Measurements from ENCODE around the gene CDH4.

Gene CDH4

DNA sequence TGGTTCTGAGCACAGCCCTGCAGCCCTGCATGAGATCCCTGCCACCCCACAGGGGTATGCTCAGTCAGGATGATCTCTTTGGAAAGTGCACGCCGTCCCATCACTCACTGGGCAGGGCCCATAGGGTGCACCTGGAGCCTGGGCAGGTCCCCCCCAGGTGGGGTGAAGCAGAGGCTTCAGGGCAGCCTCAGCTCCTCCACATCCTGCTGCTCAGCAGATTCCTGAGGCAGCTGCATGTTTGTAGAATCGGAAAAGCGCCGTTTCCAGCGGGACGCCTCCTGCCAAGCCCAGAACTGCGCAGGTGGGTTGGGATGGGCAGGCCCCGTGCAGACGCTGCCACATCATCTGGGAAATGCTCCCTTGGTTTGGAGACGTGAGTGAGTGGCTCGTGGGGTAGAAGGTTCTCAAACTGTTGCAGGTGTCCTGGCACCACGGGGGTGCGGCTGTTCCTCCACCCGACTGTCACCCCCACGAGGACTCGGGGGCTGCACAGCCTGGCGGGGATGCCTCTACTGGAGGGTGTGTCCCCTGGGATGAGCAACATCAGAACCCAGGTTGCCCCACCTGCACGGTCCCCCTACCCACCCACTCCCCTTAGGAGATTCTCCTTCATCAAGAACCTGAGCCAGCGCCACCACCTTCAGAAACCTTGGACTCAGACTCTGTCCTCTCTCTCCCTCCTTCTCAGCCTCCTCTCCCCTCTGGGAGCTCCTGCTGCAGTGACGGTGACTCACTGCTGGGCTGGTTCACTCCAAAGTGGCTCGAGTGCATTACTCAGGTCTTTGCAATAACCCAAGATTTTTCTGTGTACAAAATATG is 479.5 kb downstream of the CDH4 start:
- no peak for DNase-seq

DNA sequence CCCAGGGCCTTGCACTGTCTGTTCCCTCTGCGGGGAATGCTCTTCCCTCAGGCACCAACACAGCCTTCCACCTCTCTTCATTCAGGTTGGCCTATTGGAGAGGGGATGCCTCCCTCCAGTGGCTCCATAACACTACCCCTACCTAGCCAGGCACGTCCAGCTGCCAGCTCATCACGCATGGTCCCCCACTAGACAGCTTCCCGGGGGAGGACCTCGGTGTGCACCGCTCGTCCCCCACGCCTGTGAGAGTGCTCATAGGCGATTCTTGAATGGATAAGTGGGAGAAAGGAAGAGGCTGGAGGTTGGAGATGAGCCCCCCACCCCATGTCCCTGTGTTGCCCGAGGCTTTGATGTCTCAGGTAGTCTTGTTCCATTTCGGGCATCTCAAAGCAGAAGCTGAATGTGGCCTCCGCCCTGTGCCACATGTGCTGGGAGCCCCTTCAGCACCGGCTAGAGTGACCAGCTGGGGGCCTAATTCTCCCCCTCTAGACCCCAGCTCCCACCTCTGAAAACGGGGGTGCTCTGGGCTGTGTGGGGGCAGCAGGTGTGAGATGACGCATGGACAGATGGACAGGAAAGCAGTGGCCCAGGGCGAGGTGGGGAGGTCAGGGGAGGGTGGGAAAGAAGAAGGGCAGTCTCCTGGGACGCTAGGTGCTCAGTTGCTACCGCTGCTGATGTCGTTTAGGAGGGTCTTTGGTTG is 480.6 kb downstream of the CDH4 start:
- no peak for DNase-seq

DNA sequence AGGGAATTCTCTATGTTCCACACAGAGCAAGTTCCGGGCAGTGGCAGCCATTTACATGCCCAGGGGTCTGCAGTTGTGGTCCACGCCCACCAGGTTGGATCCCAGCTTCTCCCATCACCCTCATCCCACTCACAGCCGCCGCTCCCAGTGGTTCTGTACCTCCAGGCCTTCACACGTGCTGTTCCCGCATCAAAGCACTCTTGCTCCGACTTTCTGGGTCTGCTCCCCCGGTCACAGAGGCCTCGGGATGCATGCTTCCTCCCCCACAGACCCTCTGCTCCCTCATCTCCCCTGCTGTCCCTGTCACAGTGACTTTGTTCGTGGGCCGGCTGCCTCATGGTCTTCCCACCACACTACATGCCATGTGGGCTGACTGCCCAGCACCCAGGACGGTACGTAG is 481.2 kb downstream of the CDH4 start:
- no peak for DNase-seq

DNA sequence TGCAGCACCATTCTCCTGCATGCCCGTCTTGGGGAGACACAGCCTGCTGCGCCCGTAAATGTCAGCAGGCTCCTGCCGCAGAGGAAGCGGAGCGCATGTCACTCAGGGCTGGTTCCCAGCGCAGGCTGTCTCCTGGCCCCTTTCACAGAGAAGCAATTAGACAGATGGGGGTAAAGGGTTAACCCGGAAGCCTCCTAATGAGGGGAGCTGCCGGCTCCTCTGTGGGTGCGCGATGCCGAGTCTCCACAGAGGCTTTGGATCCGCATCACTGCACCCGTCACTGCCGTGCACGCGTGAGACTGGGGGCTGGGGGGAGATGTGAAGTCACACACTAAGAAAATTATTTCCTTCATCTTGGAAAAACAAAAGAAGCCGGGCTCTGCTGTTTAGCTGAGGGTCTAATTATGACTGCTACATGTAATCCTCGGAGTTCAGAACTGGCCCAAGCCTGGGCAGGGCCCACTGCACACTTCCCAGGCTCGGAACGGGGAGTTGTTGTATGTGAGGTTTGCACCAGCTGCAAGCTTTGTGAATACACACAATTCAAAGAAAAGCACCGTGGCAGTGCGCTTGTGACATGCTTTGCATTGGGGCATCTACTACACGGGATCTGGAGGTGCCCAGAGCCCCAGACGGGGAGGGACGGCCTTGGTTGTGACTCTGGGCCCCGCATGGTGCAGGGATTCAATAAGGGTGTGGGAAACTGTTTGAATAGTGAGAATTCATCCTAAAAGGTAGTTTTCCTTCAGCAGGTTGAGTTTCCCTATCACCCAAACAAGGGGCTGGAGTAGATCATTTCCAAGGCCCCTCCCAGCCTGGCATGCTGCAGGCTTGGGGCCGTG is 482.1 kb downstream of the CDH4 start:
- DNase-seq, result no peak

DNA sequence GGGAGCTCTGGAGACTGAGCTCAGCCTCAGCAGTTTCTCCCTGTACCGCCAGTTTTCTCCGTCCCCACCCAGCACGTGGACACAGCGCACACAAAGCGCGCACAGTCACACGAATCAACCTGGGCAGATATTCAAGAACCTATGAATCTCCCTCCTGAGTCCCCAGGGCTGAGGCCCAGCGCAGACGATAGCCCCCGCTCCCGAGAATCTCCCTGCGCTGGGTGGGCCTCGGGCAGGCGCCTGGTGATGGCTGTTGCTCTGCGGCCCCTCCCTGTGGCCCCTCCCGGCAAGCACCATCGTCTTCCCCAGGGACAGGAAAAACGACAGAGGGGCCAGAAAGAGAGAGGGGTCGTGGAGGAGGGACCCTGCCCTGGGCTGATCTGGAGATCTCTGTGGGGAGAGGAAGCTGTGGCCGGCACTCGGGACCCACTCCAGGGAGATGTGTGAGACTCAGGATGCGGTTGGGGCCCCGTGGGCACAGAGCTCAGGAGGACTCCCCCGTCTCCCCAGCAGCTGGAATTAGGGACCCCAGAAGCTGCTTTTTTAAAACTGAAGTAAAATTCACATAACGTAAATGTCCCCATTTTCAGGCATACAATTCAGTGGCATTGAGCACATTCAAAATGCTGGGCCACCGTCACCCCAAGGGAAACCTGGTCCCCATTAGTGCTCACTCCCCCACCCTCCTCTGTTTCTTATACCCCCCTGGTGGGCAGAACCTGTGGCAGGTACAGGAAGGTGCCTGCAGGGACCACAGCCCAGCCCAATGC is 482.9 kb downstream of the CDH4 start:
- no peak for DNase-seq

DNA sequence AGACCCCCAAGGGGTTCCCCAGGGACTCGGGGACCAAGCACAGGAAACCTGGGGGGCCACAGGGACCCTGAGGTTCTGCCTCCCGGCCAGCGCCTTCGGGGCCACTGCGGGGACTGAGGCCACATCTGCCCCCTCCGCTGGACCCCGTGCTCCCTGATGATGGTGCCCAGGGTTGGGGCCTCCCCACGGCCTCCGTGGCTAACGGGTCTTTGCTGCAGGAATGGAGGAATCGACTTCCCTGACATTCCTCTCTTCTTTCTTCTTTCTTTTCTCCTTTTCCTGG is 483.4 kb downstream of the CDH4 start:
- no peak for DNase-seq

DNA sequence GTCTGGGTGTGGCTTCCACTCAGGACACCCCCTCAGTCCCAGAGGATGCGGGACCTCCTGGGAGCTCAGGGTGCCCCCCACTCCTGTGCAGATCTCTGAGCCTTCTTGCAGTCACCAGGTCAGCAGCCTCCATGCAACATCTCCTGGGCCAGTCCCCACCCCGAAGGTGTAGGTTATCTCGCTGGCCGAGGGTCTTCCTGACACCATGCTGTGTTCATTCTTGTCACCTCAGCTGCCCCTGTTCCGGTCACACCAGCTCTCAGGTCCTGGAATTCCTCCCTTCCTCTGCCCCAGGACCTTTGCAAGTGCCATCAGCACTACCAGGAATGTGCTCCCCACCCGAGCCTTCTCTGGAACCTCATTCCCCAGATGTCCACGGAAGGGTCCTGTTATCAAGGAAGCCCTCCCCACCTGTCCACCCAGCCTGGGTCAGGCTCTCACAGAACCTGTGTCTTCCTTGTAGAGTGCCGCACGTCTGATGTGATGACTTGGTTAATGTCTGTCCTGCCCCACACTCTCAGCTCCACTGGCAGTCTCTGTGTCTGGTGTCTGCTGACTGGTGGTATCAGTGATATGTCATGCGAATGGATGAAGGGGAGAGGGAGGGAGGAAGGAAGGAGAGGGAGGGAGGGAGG is 484.1 kb downstream of the CDH4 start:
- DNase-seq, result no peak

DNA sequence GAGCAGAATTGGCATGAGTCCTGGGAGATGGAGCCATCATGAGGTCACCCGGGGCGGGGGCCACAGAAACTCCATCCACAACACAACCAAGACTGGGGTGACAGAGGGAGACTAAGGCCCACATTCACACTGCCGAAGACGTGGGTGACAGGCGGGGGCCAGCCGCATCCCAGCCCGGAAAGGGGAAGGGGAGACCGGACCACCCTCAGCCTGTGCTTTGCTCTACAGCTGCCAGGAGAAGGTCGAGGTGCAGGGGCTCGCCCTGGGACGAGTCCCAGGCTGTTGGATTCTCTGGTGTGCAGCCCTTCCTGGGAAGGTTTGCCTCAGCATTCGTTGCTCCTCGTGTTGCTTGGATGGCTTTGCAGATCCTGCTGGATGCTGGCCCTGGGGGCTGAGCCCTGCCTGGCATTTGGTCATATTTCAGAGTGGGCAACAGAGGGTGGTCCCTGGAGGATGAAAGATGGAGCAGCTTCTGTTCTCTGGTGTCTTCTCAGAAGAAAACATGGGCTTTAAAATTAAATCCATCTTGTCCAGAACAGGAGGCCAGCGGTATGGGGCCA is 484.8 kb downstream of the CDH4 start:
- no peak for DNase-seq

DNA sequence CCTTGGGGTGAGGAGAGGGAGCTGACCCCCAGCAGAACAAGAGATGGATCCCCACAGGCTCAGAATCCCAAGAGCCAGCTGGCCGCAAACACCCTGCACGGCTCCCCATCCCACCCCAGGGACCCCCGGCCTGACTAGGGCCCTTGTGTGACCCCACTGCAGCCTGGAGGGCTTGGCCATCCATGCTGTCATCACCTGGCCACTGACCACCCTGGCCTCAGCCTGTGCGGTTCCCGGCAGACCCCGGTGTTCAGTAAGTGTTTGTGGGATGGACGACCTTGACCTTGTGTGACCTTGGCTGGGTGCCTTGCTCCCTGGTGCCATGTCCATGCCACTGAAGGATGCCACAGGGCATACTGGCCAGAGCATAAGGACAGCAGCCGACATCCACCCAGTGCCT is 485.3 kb downstream of the CDH4 start:
- DNase-seq, result no peak

DNA sequence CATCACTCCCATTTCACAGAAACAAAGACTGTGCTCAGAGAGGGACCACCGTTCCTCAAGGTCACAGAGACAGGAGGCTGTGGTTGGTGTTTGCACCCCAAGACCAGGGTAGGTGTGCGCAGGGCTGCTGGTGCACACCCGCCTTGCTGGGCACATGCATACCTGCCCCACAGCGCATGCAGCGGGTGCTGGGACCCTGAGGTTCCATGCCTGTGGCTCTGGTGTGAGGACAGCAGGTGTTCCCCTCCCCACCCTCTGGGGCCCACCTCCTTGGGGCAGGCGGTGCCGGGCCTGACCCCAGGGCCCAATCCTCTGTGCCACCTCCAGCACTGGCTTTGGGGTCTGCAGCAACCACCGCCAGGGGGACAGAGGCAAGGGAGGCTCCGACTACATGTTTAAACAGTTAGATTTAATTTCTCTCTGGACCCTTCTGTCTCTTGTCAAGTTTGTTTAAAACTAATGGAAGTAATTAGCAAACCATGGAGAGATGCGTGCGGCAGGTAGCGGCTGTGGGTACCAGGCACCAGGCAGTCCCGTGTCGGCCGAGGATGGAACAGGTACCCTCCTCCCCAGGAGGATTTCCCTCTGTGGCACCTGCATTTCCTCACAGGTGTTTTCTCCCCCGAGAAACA is 485.9 kb downstream of the CDH4 start:
- DNase-seq, result no peak

DNA sequence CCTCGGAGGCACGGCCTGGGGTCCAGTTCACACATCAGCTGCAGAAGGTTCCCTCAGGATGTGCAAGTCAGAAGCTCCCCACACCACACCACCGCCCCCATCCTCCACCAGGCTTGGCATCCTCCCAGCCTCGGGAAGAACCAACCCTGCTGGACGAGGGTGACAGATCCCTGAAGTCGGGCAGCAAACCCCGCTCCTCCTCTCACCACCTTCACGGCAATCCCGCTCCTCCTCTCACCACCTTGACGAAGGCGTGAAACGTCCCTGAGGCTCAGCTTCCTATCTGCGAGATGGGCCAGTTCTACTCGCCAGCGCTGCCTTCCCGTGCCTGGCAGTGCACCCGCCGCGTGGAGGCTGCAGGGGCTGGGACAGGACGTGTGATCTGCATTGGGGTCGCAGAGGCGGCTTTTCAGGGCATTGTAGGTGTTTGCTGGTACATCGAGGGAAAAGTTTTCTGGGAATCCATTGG is 486.6 kb downstream of the CDH4 start:
- no peak for DNase-seq

DNA sequence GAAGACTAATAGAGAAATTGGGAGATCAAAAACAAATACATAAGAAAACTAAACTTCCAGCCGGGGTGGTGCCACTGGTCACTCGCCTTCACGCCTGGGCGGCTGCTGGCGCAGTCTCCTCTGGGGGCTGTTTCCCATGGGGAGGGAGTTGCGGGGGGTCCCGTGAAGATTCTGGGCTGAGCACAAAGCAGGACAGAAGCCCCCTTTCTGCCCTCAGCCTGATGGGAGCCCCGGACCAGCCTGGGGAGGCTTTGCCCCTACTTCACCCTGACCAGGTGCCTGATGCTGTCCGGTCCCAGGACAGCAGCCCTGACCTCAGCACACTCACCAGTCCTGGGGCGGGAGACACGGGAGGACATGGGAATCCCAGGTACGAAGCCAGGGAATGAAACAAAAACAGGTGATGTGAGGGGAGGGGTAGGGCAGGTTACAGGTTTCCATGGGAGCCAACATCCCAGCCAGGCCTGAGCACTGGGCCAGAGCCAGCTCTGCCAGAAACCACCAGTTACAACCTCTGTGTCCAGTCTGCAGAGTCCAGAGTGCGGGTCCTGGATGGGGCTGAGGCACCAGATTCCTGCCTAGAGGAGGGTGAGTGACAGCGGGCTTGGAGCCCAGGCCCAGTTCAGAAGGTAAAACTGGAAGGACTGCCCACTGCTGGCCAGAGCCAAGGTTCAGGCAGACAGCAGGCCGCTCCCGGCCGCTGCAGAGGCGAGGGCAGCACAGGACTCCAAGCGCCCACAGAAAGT is 487.2 kb downstream of the CDH4 start:
- DNase-seq, result no peak

DNA sequence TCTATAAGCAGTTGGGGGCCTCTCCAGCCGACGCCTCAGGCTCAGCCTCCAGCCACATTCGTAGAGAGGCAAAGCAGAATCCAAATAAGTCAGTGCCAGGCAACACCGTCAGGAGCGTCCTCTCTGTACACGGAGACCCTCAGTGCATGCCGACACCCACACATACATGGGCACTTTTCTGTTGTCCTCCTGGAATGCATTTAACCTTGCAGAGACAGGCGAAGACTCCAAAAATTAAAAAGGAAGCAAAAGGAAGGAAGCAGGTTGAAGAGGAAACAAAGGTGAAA is 487.7 kb downstream of the CDH4 start:
- DNase-seq, result no peak

DNA sequence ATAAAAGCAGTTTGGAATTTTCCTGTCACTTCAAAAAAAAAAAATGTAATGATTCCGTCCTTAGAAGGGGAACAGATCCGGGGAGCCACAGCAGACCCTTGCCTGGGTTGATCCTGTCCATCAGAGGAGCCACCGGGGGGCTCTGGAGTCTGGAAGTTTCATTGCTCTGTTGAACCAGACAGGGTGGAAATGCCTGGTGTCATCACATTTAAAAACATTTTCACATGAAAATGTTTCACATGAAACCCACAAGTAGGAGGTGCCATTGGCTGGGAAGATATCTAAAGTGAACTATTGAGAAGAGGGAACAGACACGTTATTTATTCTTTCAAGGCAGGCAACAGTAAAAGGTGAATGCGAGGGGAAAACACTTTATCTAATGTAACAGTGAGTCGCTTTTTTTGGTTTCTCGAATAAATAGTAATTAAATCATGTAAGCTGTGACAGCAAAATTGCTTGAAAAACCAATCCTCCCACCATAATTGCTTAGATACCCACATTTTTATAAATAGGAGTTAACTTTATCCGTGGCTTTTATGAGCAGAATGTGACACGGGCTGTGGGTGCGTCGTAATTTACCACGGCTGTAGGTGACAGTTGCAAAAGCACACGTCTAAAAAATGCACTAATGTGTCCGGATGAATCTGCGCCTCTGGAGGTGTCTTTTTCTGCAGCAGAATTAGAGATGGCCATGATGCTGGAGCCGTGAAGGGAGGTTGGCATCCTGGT is 490.2 kb downstream of the CDH4 start:
- no peak for DNase-seq

DNA sequence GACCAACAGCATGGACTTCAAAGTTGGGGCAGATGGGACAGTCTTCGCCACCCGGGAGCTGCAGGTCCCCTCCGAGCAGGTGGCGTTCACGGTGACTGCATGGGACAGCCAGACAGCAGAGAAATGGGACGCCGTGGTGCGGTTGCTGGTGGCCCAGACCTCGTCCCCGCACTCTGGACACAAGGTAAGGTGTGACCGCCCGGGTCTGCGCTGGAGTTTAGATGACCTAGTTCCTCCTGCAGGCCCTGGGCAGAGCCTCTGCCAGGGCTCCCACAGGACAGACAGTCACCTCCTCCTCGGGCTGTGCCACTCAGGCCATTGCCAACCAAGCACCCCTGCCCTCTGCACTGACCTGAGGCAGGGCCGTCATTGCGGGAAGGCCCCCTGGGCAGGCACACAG is 491.5 kb downstream of the CDH4 start:
- DNase-seq, result no peak

DNA sequence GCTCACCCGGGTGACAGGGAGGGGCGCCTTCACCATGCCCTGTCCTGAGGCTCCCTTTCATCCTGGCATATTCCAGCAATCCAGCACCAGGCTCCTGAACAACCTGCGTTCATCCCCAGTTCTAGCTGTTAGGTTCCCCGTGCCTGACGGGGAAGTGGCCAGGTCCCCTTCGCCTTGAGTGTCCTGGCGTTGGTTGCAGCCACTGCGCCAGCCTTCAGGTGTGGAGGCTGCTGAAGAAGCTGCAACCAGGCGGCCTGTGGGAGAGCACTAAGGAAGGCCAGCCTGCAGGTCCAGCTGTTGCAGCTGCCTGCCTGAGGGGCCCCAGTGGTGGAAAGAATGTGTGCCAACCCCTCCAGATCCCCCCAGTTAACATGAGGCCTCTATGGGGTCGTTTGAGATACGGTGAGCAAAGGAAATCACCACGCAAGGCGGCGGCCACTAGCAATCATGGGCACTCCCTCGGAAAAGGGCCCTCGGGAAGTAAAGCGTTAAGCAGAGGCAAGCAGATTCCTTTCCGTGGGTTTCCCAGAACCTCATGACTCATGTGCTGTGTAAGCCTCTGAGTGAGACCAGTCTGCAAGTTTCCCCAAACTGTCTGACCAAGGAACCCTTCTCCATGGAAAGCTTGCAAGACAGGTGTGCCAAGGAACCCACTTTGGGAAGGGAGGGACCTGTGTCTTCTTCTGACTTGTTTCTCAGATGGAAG is 492.8 kb downstream of the CDH4 start:
- no peak for DNase-seq

DNA sequence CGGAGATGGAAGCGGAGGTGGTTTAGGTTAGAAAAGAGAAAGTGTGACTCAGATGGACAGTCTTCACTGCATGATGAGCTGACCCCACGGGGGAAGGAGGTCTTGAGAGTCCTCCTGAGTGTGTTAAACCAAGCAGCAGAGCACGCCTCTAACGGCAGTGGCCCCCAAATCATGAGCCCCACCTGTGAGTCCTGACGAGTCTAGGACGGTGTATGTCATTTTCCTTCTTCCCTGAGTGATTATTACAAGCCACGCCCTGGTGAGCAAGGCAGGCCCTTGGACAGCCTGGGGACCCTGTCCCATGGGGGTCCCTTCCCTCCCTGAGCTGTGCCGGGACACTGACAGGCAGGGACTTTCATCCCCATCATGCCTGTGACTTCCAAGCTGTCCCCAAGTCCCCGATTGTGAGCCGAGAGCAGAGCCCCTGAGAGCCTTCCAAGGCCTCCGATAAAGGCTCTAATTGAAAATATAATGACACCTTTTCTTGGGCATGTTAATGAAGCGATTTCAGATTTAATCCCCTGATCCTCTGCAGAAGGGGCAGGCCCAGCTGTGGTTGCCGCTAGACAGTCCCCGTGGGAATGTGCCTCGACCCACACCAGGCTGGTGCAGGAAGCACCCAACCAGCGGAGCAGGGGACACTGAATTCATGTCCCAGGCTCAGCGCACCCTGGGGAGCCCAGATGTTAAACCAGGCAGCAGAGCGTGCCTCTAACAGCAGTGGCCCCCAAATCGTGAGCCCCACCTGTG is 493.5 kb downstream of the CDH4 start:
- DNase-seq, result no peak

DNA sequence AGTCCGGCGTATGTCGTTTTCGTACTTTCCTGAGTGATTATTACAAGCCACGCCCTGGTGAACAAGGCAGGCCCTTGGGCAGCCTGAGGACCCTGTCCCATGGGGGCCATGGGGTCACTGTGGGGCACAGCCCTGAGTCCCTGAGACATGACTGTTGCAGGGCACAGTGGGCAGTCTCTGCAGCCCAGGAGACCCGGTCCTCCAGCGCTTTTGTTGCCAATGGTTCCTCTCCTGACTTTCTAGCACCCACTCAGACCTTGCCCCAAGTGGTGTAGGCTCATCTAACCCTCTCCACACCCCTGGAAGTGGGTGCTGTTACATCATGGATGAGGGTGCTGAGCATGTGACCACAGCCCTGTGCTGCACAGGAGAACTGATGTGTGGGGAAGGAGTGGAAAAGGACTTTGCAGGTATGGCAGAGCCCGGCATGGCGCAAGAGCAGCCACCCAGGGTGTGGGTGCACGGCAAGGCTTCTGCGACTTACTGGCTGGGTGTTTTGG is 494.1 kb downstream of the CDH4 start:
- no peak for DNase-seq

DNA sequence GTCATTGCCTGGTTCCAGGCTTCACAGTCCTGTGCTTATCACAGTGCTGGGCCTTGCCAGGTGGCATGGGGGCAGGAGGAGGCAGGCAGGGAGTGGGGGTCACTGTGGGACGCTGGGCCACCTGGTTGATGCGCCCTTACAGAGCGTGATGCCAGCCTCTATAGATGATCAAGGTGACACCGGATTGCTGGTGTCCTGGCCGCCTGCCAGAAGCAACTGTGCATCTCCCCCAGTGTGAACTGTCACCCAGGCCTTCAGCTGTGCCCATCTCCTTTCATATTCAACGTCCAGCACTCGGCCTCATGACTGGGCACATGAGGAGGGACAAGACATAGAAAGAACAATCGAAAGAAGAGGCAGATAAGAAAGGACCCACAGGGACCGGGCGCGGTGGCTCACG is 494.7 kb downstream of the CDH4 start:
- DNase-seq, result no peak
